HepG2 (cell line): Measurements from ENCODE around the gene CDH1. TPM values are rescaled to one million over a fixed set of nuclear protein-coding genes. Genes with fewer than 3 reads are reported as not detected.
A peak's percentile ranks its signal among the peaks of the same experiment; 100 is the strongest.

Source experiments
- ARHGAP35 ChIP-seq: sonication (generic); formaldehyde crosslinking; IDR thresholded peaks from 2 replicates; pipeline ENCODE4 v1.9.0; 2022; ENCODE audit warnings: mild to moderate bottlenecking, inconsistent platforms, moderate library complexity, missing genetic modification reagents, borderline replicate concordance
- HNRNPL ChIP-seq: fragments of 200-400 bp; formaldehyde crosslinking; IDR thresholded peaks from 2 replicates; pipeline ENCODE4 v1.6.1; 2017; ENCODE audit warnings: mild to moderate bottlenecking, low read depth, low read length
- KDM3A ChIP-seq: IDR thresholded peaks from 2 replicates; pipeline ENCODE4 v1.6.1; 2018; ENCODE audit warnings: low read depth, missing compliant biosample characterization
- KDM5B ChIP-seq: sonication (generic); formaldehyde crosslinking; IDR thresholded peaks from 2 replicates; pipeline ENCODE4 v1.4.0; 2020; ENCODE audit warnings: missing genetic modification reagents, mild to moderate bottlenecking, borderline replicate concordance
- MYC ChIP-seq: sonication (generic); formaldehyde crosslinking; IDR thresholded peaks from 2 replicates; pipeline ENCODE4 v1.9.0; 2021; ENCODE audit warnings: missing genetic modification reagents, borderline replicate concordance
- MYNN ChIP-seq: sonication (generic); formaldehyde crosslinking; IDR thresholded peaks from 2 replicates; pipeline ENCODE4 v1.4.0; 2020; ENCODE audit warnings: mild to moderate bottlenecking, low read depth, missing genetic modification reagents
- RELA ChIP-seq: sonication (generic); formaldehyde crosslinking; IDR thresholded peaks from 2 replicates; pipeline ENCODE4 v1.4.0; 2020; ENCODE audit warnings: missing genetic modification reagents
- SMC3 ChIP-seq: IDR thresholded peaks from 2 replicates; pipeline ENCODE4 v1.6.1; 2011; ENCODE audit warnings: low read length, improper control_type of control experiment
- TARDBP ChIP-seq: sonication (generic); formaldehyde crosslinking; IDR thresholded peaks from 2 replicates; pipeline ENCODE4 v1.8.0; 2022; ENCODE audit warnings: mild to moderate bottlenecking, missing genetic modification reagents
- ZKSCAN8 ChIP-seq: IDR thresholded peaks from 2 replicates; pipeline ENCODE4 v1.6.1; 2016; ENCODE audit warnings: borderline replicate concordance, missing genetic modification reagents, missing compliant biosample characterization
- ZNF263 ChIP-seq: sonication (generic); formaldehyde crosslinking; IDR thresholded peaks from 2 replicates; pipeline ENCODE4 v1.4.0; 2020; ENCODE audit warnings: missing genetic modification reagents
- ZNF337 ChIP-seq: sonication (generic); formaldehyde crosslinking; IDR thresholded peaks from 2 replicates; pipeline ENCODE4 v1.5.1; 2020; ENCODE audit warnings: missing genetic modification reagents, low read depth, mild to moderate bottlenecking, borderline replicate concordance
- ZNF724P ChIP-seq: sonication (generic); formaldehyde crosslinking; IDR thresholded peaks from 2 replicates; pipeline ENCODE4 v1.8.0; 2022; ENCODE audit warnings: missing genetic modification reagents, borderline replicate concordance
- polyA plus RNA-seq, 8 experiments: library from polyadenylated mRNA; depleted of rRNA in 3 of 8; stranded (reverse) in 7 of 8; unstranded in 1 of 8; fragments of >200 nt; fragmentation: Illumina TruSeq in 4 of 8; extraction: Trizol in 4 of 8; gene quantifications; 2 replicates each; pipeline versions ENCODE4 v1.2.1 to v1.2.3, GENCODE V29; 2011 to 2016; ENCODE audit warnings: low read depth in 4 of 8, missing spikeins in 1 of 8, mixed read lengths in 1 of 8; ENCODE audit not compliant: insufficient read depth in 1 of 8
- total RNA-seq, 5 experiments: library from RNA; depleted of rRNA; stranded (reverse); fragments of >200 nt; fragmentation: Illumina TruSeq; extraction: Trizol; gene quantifications; 2 replicates each; pipeline ENCODE4 v1.2.3, GENCODE V29; 2016; ENCODE audit warnings: low read depth in 1 of 5
- TF ChIP-seq, protein P1 (sequence below): IDR thresholded peaks from 2 replicates; pipeline ENCODE4 v1.6.1; 2016; ENCODE audit warnings: low read depth, control low read depth
- TF ChIP-seq, protein P2 (sequence below): sonication (generic); formaldehyde crosslinking; IDR thresholded peaks from 2 replicates; pipeline ENCODE4 v1.4.0; 2020; ENCODE audit warnings: missing genetic modification reagents
- TF ChIP-seq, protein P3 (sequence below): IDR thresholded peaks from 2 replicates; pipeline ENCODE4 v1.6.1; 2016; ENCODE audit warnings: missing genetic modification reagents, missing compliant biosample characterization
- TF ChIP-seq, protein P4 (sequence below): sonication (generic); formaldehyde crosslinking; IDR thresholded peaks from 2 replicates; pipeline ENCODE4 v1.4.0; 2020; ENCODE audit warnings: mild to moderate bottlenecking, missing genetic modification reagents
- TF ChIP-seq, protein P5 (sequence below): sonication (generic); formaldehyde crosslinking; IDR thresholded peaks from 2 replicates; pipeline ENCODE4 v1.8.0; 2022; ENCODE audit warnings: mild to moderate bottlenecking, missing genetic modification reagents; ENCODE audit not compliant: insufficient replicate concordance

The CDH1 gene
- total and polyA plus RNA-seq, 2 of the 13 experiments (the other 11 are each of a cell fraction or from before 2014, with no cell fraction given) = 0.95 to 9.8 TPM

DNA sequence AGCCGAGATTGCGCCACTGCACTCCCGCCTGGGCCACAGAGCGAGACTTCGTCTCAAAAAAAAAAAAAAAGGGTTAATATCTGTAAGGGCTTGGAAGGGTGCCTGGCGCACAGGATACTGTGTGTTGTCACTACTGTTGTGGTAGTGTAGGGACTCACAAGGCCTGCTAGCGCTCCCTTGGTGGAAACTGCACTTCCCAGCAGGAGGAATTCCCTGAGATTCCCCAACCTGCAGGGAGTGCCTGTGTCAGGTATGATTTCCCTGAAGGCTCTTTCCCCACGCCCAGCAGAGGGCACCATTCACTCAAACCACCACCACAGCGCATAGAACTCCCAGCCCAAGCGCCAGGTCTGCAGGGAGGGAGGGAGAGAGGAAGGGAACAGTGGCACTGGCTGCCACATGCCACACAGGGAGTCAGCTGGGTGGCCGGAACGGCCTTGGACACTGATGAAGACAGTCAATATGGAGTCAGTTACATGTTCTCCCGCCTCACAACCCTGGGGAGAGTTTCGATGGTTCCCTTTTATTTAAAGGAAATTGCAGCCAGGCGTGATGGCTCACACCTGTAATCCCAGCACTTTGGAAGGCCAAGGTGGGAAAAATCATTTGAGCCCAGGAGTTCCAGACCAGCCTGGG, 32.7 kb upstream of the CDH1 start (continued):
- peak; percentile 49; the same call in 1 of the 2 replicates for TF ChIP-seq MYNN (CRISPR knock-in tag)
- TF ChIP-seq ZNF263 (CRISPR knock-in tag) = peak; percentile 31; the same call in 1 of the 2 replicates
- peak; percentile 71; the same call in 1 of the 2 replicates for TF ChIP-seq KDM3A
- peak; percentile 89; the same call in 1 of the 2 replicates for TF ChIP-seq RELA (CRISPR knock-in tag)
- TF ChIP-seq TARDBP (CRISPR knock-in tag) = peak; percentile 75; the same call in 1 of the 2 replicates
- TF ChIP-seq ZNF724P (CRISPR knock-in tag) = no peak
- TF ChIP-seq, protein P1, sequence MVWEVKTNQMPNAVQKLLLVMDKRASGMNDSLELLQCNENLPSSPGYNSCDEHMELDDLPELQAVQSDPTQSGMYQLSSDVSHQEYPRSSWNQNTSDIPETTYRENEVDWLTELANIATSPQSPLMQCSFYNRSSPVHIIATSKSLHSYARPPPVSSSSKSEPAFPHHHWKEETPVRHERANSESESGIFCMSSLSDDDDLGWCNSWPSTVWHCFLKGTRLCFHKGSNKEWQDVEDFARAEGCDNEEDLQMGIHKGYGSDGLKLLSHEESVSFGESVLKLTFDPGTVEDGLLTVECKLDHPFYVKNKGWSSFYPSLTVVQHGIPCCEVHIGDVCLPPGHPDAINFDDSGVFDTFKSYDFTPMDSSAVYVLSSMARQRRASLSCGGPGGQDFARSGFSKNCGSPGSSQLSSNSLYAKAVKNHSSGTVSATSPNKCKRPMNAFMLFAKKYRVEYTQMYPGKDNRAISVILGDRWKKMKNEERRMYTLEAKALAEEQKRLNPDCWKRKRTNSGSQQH (CRISPR knock-in tag) = 0 out of 2 replicates have a peak, but pooled peaks have one; percentile 22
- TF ChIP-seq KDM5B (CRISPR knock-in tag) = peak; percentile 22; the same call in 1 of the 2 replicates
- TF ChIP-seq ZNF337 (CRISPR knock-in tag) = no peak
- TF ChIP-seq, protein P2, sequence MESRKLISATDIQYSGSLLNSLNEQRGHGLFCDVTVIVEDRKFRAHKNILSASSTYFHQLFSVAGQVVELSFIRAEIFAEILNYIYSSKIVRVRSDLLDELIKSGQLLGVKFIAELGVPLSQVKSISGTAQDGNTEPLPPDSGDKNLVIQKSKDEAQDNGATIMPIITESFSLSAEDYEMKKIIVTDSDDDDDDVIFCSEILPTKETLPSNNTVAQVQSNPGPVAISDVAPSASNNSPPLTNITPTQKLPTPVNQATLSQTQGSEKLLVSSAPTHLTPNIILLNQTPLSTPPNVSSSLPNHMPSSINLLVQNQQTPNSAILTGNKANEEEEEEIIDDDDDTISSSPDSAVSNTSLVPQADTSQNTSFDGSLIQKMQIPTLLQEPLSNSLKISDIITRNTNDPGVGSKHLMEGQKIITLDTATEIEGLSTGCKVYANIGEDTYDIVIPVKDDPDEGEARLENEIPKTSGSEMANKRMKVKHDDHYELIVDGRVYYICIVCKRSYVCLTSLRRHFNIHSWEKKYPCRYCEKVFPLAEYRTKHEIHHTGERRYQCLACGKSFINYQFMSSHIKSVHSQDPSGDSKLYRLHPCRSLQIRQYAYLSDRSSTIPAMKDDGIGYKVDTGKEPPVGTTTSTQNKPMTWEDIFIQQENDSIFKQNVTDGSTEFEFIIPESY (CRISPR knock-in tag) = peak; percentile 78
- TF ChIP-seq, protein P3, sequence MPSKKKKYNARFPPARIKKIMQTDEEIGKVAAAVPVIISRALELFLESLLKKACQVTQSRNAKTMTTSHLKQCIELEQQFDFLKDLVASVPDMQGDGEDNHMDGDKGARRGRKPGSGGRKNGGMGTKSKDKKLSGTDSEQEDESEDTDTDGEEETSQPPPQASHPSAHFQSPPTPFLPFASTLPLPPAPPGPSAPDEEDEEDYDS = peak; percentile 67; the same call in 1 of the 2 replicates
- TF ChIP-seq, protein P4, sequence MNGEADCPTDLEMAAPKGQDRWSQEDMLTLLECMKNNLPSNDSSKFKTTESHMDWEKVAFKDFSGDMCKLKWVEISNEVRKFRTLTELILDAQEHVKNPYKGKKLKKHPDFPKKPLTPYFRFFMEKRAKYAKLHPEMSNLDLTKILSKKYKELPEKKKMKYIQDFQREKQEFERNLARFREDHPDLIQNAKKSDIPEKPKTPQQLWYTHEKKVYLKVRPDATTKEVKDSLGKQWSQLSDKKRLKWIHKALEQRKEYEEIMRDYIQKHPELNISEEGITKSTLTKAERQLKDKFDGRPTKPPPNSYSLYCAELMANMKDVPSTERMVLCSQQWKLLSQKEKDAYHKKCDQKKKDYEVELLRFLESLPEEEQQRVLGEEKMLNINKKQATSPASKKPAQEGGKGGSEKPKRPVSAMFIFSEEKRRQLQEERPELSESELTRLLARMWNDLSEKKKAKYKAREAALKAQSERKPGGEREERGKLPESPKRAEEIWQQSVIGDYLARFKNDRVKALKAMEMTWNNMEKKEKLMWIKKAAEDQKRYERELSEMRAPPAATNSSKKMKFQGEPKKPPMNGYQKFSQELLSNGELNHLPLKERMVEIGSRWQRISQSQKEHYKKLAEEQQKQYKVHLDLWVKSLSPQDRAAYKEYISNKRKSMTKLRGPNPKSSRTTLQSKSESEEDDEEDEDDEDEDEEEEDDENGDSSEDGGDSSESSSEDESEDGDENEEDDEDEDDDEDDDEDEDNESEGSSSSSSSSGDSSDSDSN (CRISPR knock-in tag) = peak; percentile 52; the same call in 1 of the 2 replicates
- TF ChIP-seq ARHGAP35 (CRISPR knock-in tag) = peak; percentile 80; the same call in 1 of the 2 replicates
- TF ChIP-seq, protein P5, sequence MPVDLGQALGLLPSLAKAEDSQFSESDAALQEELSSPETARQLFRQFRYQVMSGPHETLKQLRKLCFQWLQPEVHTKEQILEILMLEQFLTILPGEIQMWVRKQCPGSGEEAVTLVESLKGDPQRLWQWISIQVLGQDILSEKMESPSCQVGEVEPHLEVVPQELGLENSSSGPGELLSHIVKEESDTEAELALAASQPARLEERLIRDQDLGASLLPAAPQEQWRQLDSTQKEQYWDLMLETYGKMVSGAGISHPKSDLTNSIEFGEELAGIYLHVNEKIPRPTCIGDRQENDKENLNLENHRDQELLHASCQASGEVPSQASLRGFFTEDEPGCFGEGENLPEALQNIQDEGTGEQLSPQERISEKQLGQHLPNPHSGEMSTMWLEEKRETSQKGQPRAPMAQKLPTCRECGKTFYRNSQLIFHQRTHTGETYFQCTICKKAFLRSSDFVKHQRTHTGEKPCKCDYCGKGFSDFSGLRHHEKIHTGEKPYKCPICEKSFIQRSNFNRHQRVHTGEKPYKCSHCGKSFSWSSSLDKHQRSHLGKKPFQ = peak; percentile 81
- no peak; the same call in 1 of the 2 replicates for TF ChIP-seq ZKSCAN8
- peak; percentile 36; the same call in 1 of the 2 replicates for TF ChIP-seq MYC (CRISPR knock-in tag)
- peak; percentile 99 for TF ChIP-seq SMC3
- TF ChIP-seq HNRNPL = peak; percentile 63; the same call in 1 of the 2 replicates
